Transverse colon (tissue), 4 donors: ENCODE data around the gene USP24. TPM values are rescaled to one million over a fixed set of nuclear protein-coding genes. Genes with fewer than 3 reads are reported as not detected.

Source experiments
- DNase-seq: peaks from one replicate; pipeline ENCODE4 v3.0.0-alpha.2; 2019
- H3K27ac ChIP-seq, 4 donors: fragments of 200-600 bp; sonication (generic); 2 replicates each; pipeline ENCODE4 v1.5.1; 2016 to 2018; ENCODE audit warnings: inconsistent platforms in 4 of 4
- H3K27me3 ChIP-seq: fragments of 200-600 bp; sonication (generic); 2 replicates; pipeline ENCODE4 v1.5.1; 2017; ENCODE audit warnings: inconsistent platforms
- H3K36me3 ChIP-seq, 4 donors: fragments of 200-600 bp; sonication (generic); 2 replicates each; pipeline ENCODE4 v1.5.1; 2017 to 2019; ENCODE audit warnings: inconsistent platforms in 4 of 4
- H3K4me1 ChIP-seq, 4 donors: fragments of 200-600 bp; sonication (generic); 2 replicates each; pipeline ENCODE4 v1.5.1; 2017 to 2020; ENCODE audit warnings: inconsistent platforms in 4 of 4
- H3K4me3 ChIP-seq, 4 donors: fragments of 200-600 bp; sonication (generic); 1 replicate in 1 of 4; 2 replicates in 3 of 4; pipeline versions ENCODE4 v1.5.1 to v1.6.1; 2017 to 2019; ENCODE audit warnings: inconsistent platforms in 4 of 4
- H3K9me3 ChIP-seq, 2 donors: fragments of 200-600 bp; sonication (generic); 2 replicates each; pipeline ENCODE4 v1.5.1; 2017 to 2019; ENCODE audit warnings: inconsistent platforms in 2 of 2
- EP300 ChIP-seq: sonication (generic); formaldehyde crosslinking; IDR thresholded peaks from one replicate; pipeline ENCODE4 v1.6.1; 2017; ENCODE audit warnings: antibody characterized with exemption, low read depth
- POLR2A ChIP-seq: fragments of 450-650 bp; IDR thresholded peaks from one replicate; pipeline ENCODE4 v1.6.1; 2016; ENCODE audit warnings: antibody characterized with exemption, mild to moderate bottlenecking, moderate library complexity
- POLR2AphosphoS5 ChIP-seq, 3 donors: sonication (generic); formaldehyde crosslinking; IDR thresholded peaks; one replicate each; pipeline ENCODE4 v1.6.1; 2016; ENCODE audit warnings: antibody characterized with exemption in 3 of 3
- WGBS, 2 donors: methylation state at CpG; one replicate each; pipeline ENCODE4 v1.1.5; 2018; ENCODE audit warnings: low coverage in 1 of 2; 5-methylcytosine and 5-hydroxymethylcytosine counted together
- in situ Hi-C, 4 donors: fragments of 200-750 bp; cut with MboI; loops; one replicate each; pipeline versions ENCODE4 v1.15.0 to v1.15.1; 2017; ENCODE audit warnings: low sequenced_read_pairs in 3 of 4, low pct_ligation_motif_present in 1 of 4, low pct_unique_long_range_greater_than_20kb in 1 of 4
- intact Hi-C: fragments of 100-400 bp; cut with DNase I; formaldehyde crosslinking; loops from one replicate; pipeline ENCODE4 v1.15.1; 2023; ENCODE audit warnings: low total_unique reads
- total RNA-seq, 4 donors: library from RNA; depleted of rRNA; stranded (reverse); fragments of >200 nt; gene quantifications; one replicate each; pipeline ENCODE4 v1.1.0, GENCODE V29; 2016
- TF ChIP-seq, protein P1 (sequence below), 5 experiments: fragments of 200-600 bp in 3 of 5; fragments of 450-650 bp in 2 of 5; sonication (generic) in 3 of 5; IDR thresholded peaks; 1 replicate in 2 of 5; 2 replicates in 3 of 5; pipeline ENCODE4 v1.5.1; 2016 to 2017; ENCODE audit warnings: antibody characterized with exemption in 5 of 5, inconsistent platforms in 3 of 5, mild to moderate bottlenecking in 2 of 5, moderate library complexity in 1 of 5

Gene USP24
- total RNA-seq, 4 donors from 2014 or later: 30.7 to 79.4 (median 48.9) TPM

GRCh38 chr1:55081188-55081904 lies 133.8 kb downstream of the USP24 start:
- no peak overlapping the region for H3K27ac ChIP-seq
- in situ Hi-C loops: no loop called here
- no peaks in the 10 kb centered on the region for H3K4me1 ChIP-seq
- no peak for DNase-seq
- 77 to 80% methylated on average over 9 of the region's 9 CpGs for WGBS, 2 donors
- no peaks in the 10 kb centered on the region for H3K27me3 ChIP-seq
- no peak for TF ChIP-seq POLR2A
- TF ChIP-seq POLR2AphosphoS5 (IDR thresholded peaks at IDR 0.05): no peak
- no peak for TF ChIP-seq EP300
- TF ChIP-seq, protein P1, sequence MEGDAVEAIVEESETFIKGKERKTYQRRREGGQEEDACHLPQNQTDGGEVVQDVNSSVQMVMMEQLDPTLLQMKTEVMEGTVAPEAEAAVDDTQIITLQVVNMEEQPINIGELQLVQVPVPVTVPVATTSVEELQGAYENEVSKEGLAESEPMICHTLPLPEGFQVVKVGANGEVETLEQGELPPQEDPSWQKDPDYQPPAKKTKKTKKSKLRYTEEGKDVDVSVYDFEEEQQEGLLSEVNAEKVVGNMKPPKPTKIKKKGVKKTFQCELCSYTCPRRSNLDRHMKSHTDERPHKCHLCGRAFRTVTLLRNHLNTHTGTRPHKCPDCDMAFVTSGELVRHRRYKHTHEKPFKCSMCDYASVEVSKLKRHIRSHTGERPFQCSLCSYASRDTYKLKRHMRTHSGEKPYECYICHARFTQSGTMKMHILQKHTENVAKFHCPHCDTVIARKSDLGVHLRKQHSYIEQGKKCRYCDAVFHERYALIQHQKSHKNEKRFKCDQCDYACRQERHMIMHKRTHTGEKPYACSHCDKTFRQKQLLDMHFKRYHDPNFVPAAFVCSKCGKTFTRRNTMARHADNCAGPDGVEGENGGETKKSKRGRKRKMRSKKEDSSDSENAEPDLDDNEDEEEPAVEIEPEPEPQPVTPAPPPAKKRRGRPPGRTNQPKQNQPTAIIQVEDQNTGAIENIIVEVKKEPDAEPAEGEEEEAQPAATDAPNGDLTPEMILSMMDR (IDR thresholded peaks at IDR 0.05): no peak
- no peaks in the 10 kb centered on the region for H3K9me3 ChIP-seq
- peaks cover 0 to 96% (median 41%) of the 10 kb centered on the region in 4 donors for H3K36me3 ChIP-seq
- intact Hi-C loops: no loop called here
- H3K4me3 ChIP-seq: no peak overlapping the region

GRCh38 chr1:55079651-55080050 lies 135.5 kb downstream of the USP24 start:
- in situ Hi-C loops: no loop called here
- Histone ChIP-seq H3K9me3 (no peaks in the 10 kb centered on the region), H3K4me3 (no peak overlapping the region), H3K27ac (no peak overlapping the region), H3K27me3 (no peaks in the 10 kb centered on the region), H3K36me3 (peaks cover 0 to 96% (median 37%) of the 10 kb centered on the region in 4 donors), H3K4me1 (no peaks in the 10 kb centered on the region)
- intact Hi-C loops: no loop called here
- DNase-seq: no peak
- no peak for TF ChIP-seq POLR2AphosphoS5 (IDR thresholded peaks at IDR 0.05)
- TF ChIP-seq, protein P1 (IDR thresholded peaks at IDR 0.05): no peak
- TF ChIP-seq POLR2A: no peak
- no peak for TF ChIP-seq EP300
- WGBS, 2 donors: 100% methylated on average over 1 to 7 of the region's 7 CpGs

DNA sequence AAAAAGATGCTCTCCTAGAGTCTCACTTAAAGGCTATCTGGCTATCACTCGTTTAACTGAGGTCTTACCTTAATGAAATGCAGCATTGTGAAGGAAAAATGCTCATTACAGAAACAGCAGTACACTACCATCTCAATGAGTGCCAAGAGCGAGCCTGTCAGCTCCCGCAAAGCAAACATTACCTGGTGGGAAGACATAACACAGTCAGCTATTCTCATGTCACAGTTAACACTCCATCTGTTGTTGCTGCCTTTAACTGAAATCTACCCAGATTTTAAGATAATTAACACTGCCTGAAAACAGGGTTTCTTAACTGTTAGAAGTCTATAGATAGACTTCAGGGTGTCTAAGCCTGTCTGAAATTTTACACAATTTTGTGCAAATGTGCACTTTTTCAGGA lies 136.7 kb downstream of the USP24 start:
- intact Hi-C loops: no loop called here

GRCh38 chr1:55076356-55076755 lies 138.8 kb downstream of the USP24 start:
- 94 to 100% methylated on average over 1 of the region's 1 CpG for WGBS, 2 donors
- DNase-seq: no peak
- Histone ChIP-seq H3K27ac (no peak overlapping the region), H3K9me3 (no peaks in the 10 kb centered on the region), H3K4me1 (no peaks in the 10 kb centered on the region), H3K36me3 (peaks cover 0 to 94% (median 38%) of the 10 kb centered on the region in 4 donors), H3K4me3 (no peak overlapping the region), H3K27me3 (no peaks in the 10 kb centered on the region)
- intact Hi-C loops (no loop called here), in situ Hi-C loops (no loop called here)
- no peak for TF ChIP-seq EP300
- TF ChIP-seq POLR2A: no peak
- TF ChIP-seq, protein P1 (IDR thresholded peaks at IDR 0.05): no peak
- no peak for TF ChIP-seq POLR2AphosphoS5 (IDR thresholded peaks at IDR 0.05)

More for the DNA sequence above, 136.7 kb downstream of the USP24 start:
- Histone ChIP-seq H3K9me3 (no peaks in the 10 kb centered on the region), H3K36me3 (peaks cover 0 to 94% (median 36%) of the 10 kb centered on the region in 4 donors), H3K27me3 (no peaks in the 10 kb centered on the region), H3K27ac (no peak overlapping the region), H3K4me3 (no peak overlapping the region), H3K4me1 (no peaks in the 10 kb centered on the region)
- WGBS, 2 donors: 87 to 88% methylated on average over 3 of the region's 3 CpGs
- no peak for DNase-seq
- TF ChIP-seq EP300: no peak
- in situ Hi-C loops: no loop called here
